NCI-H146 treated with DMSO at 0.1 percent for 48 hours (cell line): ENCODE measurements around the gene SINHCAF.

ENCODE experiments used
- DNase-seq: peaks from one replicate; lab custom pipeline; 2025; ENCODE audit not compliant: unreplicated experiment; lab: John Stamatoyannopoulos, UW

The SINHCAF gene

DNA sequence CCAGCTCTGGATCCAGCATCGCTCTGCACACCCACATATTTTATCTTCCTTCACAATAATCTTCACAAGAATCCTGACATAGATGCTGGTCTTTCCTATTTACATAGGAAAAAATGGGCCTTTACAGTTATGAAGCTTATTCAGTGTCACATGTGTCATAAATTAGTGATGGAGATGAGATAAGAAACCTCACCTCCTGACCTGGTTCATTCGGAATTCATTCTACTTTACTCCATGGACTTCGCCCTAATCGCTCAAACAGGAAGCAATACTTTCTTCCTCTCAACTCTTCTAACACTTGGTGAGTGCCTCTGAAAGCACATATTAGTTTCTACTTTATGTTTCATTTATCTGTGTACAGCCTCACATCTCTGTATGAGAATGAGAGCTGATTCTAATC, 12.0 kb upstream of the SINHCAF start:
- no peak for DNase-seq

DNA sequence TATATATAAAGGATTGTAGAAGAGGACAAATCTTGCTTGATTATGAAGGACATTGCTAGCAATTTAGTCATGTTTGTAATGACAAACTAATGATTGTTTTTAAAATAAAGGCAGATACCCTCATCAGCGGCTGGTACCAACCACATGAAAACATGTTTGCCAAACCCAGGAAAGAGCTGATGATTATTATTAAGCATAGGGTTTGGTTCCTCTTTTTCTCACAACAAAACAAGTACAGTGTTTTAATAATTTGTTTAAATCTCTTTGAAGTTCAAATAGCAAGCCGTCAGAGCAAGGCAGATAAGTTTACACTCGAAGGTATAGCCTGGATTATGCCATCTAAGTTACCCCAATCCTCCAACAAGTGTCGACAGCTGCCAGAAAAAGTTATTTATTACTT, 5.3 kb upstream of the SINHCAF start:
- DNase-seq, result no peak

DNA sequence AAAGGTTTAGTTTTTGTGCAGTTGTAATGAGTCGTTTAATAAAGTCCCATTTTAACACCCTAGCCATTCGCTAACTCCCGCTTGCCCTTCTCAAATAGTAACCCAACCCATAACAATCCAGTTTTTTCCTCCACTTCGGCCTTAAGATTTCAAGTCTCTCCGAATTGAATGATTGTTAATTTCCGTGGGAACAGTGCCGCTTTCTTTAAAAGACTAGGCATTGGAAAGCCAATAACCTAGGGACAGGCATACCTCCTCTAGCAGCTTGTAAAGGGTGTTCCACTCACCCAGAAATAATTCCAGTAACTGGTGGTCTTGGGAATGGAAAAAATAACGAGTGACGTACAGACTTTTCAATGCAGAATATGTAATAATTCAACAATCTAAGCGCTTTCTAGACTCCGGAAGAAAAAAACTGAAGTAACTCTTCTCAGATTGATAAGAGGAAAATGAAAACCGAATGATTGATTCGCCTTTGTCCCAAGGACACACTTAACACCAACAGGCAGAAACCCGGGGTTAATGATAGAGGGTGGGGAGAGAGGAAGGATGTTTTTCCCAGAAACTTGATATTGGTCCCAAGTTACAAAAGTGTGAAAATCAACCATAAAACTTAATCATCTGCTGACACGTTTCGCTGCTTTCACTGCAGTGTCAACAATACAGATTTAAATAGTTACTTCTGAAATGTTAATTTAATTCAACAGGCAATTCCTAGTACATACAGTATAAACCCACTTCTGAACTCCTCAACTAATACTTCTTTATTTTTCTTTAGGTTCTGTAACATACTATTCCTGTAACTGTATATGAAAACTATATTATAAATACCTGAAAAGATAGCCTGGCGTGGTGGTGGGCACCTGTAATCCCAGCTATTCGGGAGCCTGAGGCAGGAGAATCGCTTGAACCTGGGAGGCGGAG, 1.0 kb upstream of the SINHCAF start:
- no peak for DNase-seq

DNA sequence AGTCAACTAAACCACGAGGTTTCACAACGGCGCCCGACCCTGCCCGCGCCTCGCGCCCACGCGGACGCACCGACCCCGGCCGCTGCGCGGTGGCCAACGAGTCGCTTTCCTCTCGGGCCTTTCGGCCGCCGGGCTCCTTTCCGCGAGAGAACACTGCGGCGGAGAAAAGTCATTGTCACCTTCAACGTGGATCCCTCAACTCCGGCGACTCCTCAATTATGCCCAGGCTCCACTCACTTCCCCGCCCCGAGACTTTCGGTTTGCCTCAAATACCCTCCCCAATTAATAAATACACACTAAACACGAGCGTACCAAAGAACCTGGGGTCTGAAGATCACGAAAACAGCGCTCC, 450 bp downstream of the SINHCAF start:
- DNase-seq, result no peak

DNA sequence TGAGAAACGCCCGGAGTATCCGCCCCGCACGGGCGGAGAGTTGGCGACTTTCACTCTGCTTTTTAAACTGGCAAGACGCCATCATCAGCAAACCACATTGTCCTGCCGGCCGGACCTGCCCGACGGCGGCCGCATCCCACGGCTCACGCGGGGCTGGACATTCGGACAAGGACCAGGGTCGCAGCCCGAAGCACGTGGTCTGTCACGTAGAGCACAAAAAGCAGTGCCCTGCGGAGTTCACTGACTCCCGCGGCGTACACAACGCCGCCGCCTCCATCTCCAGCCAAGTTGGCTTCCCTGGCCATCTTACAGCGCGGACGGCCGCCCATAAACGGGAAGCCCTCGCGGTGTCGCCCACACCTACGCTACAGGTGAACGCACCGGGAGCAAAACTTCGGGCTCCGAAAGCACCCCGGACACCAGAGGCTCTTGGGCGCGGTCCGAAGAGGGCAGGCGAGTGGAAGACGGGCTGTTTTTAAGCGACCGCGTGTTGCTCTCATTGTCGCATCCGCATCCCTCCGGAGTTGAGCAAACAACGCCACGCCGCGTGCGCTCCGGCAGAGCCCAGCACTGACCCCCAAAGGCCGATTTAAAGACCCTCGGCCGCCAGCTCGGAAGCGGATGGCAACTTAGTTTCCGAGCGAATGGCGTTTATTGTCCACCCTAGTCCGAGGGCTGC, 966 bp downstream of the SINHCAF start:
- peak; percentile 39 for DNase-seq

DNA sequence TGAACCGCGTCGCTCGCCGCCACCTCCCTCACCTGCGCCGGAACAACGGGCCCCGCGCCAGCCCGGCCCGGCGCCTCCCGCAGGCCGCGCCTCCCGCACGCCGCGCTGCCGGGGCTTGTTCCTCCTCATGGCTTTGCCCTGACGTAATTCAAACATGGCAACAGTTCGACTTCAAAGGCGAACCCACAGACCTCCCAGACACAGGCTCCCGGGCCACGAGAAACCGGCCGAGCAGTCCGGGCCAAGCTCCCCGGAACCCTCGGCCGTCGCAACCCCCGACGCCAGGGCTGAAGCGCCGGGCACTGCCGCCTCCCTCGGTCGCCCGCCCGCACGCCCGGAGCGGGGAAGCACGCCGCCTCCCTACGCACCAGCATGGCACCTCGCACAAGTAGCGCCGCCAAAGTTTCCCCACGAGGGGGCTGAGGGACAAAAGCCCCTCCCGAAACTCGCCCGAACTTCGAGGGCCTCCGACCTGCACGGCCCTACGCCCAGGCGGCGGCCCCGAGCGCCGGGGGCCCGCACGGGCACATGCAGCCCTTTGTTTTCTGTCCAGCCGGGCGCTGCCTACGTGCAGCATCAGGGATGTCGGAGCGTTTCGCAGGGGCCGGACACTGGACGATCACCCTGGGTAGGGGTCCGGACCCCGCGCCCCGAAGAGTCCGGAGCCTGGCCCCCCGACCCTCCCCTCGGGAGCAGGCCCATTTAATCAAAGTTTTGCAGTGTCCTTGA, 1.7 kb downstream of the SINHCAF start:
- peak; percentile 28 for DNase-seq

DNA sequence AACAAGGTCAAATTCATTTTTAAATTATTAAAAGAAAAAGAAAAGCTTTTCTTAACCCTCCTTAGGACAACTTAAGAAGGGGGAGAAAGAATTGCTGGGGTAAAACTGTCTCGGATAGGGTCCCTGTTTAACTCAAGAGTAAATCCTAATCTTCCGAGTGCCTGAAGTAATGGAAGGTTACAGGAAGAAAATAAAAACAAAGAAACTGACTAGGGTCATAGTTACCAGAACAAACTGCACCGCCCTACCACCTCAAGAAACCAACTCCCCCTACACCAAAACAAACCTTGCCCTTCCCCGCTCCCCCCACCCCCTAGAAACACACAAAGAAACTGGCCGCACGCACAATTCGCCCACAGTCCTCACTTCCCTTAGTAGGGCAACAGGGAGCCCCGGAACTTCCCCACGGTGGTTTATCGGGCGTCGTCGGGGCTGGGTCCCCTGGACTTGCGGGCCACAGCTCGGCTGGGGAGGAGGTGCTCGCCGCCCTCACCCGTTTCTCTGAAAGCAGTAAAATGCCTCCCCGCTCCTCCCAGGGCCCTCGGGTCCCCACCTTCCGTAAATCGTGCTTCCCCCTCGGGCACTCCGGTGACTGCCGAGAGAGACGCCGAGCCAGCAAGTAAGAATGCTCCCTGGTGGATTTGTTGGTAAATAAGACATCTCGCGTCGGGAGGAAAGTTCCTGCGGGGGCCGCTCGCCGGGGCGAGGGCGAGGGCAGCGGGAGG, 2.4 kb downstream of the SINHCAF start:
- DNase-seq, result peak; percentile 33

DNA sequence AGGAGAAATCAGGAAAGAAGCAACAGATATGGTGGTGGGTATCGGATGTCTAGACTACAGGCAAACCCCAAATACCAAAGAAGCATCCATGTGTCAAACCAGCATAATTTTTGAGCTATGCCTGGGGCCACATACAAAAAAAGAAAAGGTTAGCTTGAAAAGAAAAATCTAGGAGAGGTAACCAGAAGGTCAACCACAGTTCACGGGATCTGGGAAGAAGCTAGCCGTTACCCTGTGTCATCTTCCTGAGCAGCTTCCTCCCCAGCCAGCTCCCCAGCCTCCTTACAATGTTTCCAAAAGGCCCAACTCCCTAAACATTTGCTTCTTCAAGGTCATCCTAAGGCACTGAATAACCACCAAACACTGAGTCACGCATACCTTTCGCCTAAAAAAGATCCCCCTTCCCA, 3.1 kb downstream of the SINHCAF start:
- DNase-seq, result no peak

DNA sequence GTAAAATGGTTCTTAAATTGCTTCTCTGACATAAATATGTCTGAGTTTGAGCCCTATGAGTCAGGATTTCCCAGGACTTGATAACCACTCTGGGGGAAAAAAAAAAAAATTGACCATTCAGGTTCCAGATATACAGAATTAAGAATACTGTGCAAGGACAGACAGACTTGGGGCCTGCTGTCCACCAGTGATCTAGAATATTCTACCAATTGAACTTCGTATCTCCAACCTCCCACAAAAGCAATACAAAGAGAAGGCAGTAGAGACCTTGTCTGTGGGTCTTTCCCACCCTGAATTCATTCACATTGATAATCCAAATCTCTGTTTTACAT, 4.1 kb downstream of the SINHCAF start:
- DNase-seq, result no peak

DNA sequence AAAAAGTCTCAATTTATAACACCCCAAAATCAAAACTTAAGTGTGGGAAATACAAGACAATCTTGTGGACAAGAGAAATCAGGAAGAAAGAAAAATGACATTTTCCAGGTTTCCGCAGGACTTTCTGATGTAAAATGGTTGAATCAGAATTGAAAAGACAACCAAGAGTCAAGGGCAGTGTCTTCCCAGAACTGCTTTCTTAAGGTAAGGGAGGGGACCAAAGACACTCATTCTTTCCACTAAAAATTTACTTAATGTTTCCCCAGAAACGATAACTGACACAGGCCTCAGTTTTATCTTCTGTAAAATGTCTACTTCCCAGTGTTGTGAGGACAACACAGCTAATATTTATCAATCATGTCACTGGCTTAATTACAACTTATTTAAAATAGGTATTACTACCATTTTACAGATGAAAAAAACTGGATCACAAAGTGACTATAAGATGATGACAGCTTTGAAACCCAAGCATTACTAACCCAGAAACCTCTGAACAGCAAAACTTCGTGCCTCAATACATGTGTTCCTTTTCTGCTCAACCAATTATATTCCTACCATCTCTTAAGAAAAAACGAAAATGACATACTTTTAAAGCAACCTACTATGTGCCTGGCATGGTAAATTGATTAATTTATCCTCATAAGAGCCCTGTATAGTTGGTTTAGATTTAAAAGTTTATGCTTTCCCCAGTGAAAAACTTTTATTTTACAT, 4.6 kb downstream of the SINHCAF start:
- DNase-seq, result no peak

DNA sequence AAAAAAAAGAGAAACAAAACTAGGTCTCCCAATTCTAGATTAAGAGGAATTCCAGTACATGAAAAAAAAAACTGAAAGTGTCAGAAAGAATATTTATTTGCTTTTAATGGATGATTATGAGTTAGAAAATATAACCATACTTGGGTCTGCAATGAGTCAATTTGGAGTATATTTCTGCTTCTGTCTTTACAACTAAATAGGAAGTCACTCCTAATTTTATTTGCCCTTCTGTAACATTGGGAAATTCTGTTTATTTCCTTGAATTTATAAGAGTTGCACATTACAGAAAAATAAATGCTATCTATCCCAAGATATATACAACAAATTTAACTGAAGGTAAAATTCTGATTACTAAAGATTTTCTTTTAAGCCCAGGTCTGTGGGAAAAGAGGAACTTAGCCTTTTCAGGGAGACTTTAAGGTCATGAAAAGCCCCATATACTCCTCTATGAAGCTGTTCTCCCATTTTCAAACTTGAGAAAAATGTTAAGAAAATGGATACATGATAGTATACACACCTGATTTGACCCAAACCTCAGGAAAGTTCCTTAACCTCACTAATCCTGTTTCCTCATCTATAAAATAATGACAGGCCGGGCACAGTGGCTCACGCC, 7.2 kb downstream of the SINHCAF start:
- DNase-seq, result no peak

DNA sequence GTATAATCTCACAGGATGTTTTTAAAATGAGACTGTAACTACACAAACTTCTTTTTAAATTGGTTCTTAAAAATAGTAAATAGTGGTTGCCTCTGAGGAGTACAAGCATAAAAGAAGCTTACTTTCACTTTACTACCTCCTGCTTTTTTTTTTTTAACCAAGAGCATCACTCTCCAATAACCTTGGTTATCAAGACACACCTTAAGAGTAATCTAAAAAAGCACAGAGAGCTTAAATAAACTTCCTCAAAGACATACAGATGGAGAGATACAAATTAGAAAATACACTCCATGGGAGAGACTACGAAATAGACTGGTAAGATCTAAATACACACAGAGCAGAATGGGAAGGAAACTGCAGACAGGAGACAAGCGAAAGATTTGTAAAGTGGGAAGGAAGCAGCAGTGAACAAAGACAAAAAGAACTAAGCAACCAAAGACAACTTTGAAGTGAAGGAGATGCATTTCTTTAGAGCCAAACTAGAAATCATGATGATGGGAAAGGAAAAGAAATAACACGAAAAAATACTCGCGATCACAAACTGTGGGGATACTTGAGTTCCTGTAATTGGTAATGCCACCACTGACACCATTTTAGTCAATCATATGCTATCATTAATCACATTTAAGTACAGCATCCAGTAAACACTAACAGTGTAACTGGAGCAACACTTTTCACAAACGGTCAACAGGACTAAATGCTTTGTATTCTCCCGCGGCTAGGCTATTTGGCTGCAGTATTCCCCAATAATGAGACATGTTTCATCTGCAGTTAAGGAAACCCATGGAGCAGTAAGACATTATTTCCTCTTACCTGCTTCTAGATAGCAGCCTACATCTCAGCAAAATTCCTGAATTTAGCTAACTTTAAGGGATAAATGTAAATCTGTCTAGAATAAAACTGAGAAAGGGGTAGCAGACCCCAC, 8.2 kb downstream of the SINHCAF start:
- no peak for DNase-seq

DNA sequence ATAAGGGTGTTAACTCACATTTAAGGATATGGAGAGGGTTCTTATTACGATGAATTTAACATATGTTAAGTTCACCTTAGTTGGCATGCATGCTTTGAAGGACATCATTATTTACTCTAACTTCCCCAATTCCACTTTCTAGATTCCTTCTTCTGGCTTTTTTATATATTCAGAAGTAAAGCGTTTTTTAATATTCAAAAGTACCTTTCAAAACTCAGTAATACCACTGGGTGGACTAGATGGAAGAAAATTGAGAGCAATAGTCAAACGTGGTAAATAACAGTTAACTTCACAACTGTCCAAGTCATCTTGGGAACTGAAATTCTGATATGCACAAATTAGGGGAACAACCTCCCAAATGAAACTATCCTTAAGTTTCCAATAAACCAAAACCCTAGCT, 9.1 kb downstream of the SINHCAF start:
- DNase-seq, result no peak

DNA sequence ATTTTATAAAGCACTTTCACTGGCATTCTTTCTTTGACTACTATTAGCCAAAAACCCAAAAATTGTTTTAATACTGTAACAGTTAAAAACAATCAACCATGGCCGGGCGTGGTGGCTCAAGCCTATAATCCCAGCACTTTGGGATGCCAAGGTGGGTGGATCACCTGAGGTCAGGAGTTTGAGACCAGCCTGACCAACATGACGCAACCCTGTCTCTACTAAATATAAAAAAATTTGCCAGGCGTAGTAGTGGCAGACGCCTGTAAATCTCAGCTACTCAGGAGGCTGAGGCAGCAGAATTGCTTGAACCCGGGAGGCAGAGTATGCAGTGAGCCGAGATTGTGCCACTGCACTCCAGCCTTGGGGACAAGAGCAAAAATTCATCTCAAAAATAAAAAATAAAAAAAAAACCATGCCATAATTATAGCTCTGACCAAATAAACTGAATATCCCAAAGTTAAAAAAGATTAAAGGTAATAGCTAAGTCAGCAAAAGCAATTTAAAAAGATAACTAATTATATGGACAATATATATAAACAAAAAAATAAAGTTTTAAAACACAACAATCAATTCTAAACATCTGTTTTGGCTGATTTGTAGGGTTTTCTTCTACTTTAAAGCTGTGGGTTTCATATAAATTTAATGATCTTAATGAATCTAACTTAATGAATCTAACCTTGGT, 10.0 kb downstream of the SINHCAF start:
- DNase-seq, result no peak

DNA sequence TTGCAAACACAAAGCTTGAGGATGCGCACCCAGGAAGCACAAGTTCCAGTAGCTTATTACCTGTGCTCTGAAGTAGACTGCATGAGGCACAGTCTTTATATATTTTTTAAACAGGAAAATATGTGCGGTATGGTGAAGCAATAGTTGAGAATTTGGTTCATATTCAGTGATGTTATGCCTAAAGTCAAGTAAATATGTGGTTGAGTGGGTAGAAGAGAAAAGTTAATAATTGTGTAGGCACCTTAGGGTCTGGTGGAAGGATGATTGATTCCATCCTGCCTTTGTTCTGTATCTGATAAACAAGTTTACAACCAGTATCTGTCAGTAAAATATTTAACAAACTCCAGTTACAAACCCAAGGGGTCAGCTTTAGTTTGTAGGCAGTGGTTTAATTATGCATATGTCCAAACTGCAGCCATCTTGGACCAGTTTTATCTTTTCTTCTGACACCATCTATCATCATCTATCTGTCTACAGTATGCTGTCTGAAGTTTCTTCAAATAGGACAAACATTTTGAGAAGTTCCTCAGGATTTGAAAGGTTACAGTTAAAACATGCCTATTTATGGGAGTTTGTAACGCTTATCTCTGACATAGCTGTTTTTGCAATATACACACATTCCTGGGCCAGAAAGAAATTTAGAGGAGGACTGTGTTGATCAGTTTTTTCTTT, 10.8 kb downstream of the SINHCAF start:
- no peak for DNase-seq

DNA sequence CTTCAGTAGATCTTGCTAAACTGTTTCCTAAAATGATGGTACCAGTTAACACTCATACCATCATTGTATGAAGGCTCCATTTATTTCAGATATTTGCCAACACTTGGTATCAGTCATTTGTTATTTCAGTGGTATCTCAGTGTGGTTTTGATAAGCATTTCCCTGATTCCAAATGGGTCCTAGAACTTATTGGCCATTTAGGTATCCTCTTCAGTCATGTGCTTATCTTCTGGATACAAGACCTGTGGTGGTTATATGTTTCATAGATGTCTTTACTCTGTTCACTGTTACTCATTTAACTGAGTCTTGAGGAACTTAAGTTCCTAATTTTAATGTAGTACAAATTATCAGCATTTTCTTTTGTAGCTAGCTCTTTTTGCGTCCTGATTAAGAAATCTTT, 13.5 kb downstream of the SINHCAF start:
- DNase-seq, result no peak

DNA sequence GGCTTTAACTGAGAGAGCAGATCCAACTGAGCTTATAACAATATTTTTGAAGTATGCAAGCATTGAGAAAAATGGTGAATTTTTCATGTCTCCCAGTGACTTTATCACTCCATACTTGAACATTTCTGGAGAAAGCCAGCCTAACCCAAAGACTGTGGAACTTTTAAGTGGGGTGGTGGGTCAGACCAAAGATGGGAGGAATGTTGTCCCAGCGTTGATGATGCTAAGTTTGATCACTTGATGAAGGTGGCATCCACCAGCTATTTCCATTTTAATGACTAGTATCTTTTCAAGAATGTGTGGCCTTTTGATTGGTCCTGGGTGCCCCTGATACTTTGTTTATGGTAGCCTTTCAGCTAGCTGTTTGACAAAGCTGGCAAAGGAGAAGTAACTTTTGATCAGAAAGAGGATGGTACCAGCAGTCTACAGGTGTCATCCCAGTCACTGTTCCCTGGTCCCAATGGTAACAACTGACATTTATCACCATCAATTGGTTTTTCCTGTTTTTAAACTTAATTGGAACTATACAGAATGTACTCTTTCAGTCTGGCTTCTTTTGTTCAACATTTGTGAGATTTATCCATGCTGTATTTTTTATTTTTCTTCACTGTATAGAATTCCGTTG, 14.2 kb downstream of the SINHCAF start:
- no peak for DNase-seq

DNA sequence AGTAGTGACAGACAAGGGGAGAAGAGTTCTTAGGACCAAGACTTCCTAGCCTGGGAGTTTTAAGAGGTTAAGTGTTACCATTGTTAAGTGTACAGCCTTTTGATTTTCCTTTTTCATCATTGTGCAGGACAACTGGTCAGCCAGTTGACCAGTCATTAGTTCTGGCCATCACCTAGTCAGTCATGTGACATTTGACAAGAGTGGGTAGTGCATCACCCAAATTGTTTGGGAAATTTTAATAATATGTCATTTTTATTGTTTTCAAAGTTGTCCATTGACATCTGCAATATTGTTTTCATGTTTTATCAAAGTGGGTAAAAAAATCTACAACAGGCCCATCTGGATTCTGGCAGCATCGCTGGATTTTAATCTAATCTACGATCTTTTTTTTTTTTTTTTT, 15.5 kb downstream of the SINHCAF start:
- DNase-seq, result no peak
